A673 (cell line): Measurements from ENCODE around the gene DSCAML1. TPM values are rescaled to one million over a fixed set of nuclear protein-coding genes. Genes with fewer than 3 reads are reported as not detected.

Experiments used
- BruUV-seq: library from RNA; stranded (reverse); fragments of 400-500 nt; replicated peaks from 2 replicates; lab custom pipeline; 2021; lab: Mats Ljungman, UMichigan
- CTCF ChIA-PET: fragments of 300-600 bp; sonication (Branson Sonifier 250); formaldehyde crosslinking; loops from one replicate; lab custom pipeline; 2022; ENCODE audit warnings: antibody characterized with exemption; lab: Charles Lee
- POLR2A ChIA-PET: fragments of 300-600 bp; sonication (Branson Sonifier 250); formaldehyde crosslinking; loops from one replicate; lab custom pipeline; 2022; ENCODE audit warnings: antibody characterized with exemption; ENCODE audit not compliant: low non-redundant PET; lab: Charles Lee
- DNase-seq: peaks from one replicate; pipeline ENCODE4 v3.0.0-alpha.2; 2015; ENCODE audit warnings: low spot score
- H3K27ac ChIP-seq: fragments of 200-600 bp; sonication (generic); 2 replicates; pipeline ENCODE4 v1.5.1; 2016; ENCODE audit warnings: mixed run types, low read depth, mild to moderate bottlenecking, mixed read lengths, antibody characterized with exemption, low read length; ENCODE audit not compliant: poor library complexity, severe bottlenecking
- H3K27me3 ChIP-seq: fragments of 200-600 bp; sonication (generic); replicated peaks from 2 replicates; pipeline ENCODE4 v1.6.1; 2017; ENCODE audit warnings: mixed run types, low read depth, mild to moderate bottlenecking, mixed read lengths, antibody characterized with exemption, low read length; ENCODE audit not compliant: insufficient read depth, poor library complexity
- H3K36me3 ChIP-seq: fragments of 200-600 bp; sonication (generic); 2 replicates; pipeline ENCODE4 v1.6.1; 2016; ENCODE audit warnings: mixed run types, mild to moderate bottlenecking, mixed read lengths, antibody characterized with exemption, low read length; ENCODE audit not compliant: insufficient read depth, poor library complexity, severe bottlenecking
- H3K4me1 ChIP-seq: fragments of 200-600 bp; sonication (generic); 2 replicates; pipeline ENCODE4 v1.6.1; 2017; ENCODE audit warnings: mixed run types, mild to moderate bottlenecking, mixed read lengths, antibody characterized with exemption, low read length; ENCODE audit not compliant: insufficient read depth, poor library complexity, severe bottlenecking
- H3K4me3 ChIP-seq: fragments of 200-600 bp; sonication (generic); 2 replicates; pipeline ENCODE4 v1.5.1; 2016; ENCODE audit warnings: low read depth, mixed run types, mild to moderate bottlenecking, mixed read lengths, low read length; ENCODE audit not compliant: poor library complexity, severe bottlenecking
- H3K9me3 ChIP-seq: fragments of 200-600 bp; sonication (generic); 2 replicates; pipeline ENCODE4 v1.6.1; 2016; ENCODE audit warnings: mixed run types, low read depth, mild to moderate bottlenecking, mixed read lengths, antibody characterized with exemption, low read length; ENCODE audit not compliant: poor library complexity, severe bottlenecking
- CTCF ChIP-seq: fragments of 300-800, 200-600 bp; sonication (generic); conservative IDR thresholded peaks from 2 replicates; pipeline ENCODE4 v1.5.1; 2017; ENCODE audit warnings: low read depth, mild to moderate bottlenecking, antibody characterized with exemption, low read length, moderate library complexity, mixed read lengths
- EZH2 ChIP-seq: fragments of 200-600 bp; sonication (generic); IDR thresholded peaks from 2 replicates; pipeline ENCODE4 v1.6.1; 2017; ENCODE audit warnings: borderline replicate concordance, low read depth, mild to moderate bottlenecking, mixed read lengths, antibody characterized with exemption, low read length; ENCODE audit not compliant: poor library complexity, severe bottlenecking
- intact Hi-C: fragments of 100-400 bp; cut with micrococcal nuclease; formaldehyde crosslinking; loops from one replicate; pipeline ENCODE4 v1.10.0; 2022; ENCODE audit not compliant: unreplicated experiment
- total RNA-seq: library from RNA; stranded (reverse); gene quantifications from 2 replicates; pipeline ENCODE4 v1.2.3, GENCODE V29; 2021

DSCAML1 gene
- total RNA-seq, 1 experiment from 2014 or later: not detected

- Histone ChIP-seq H3K4me1 (no peaks in the 10 kb centered on the region), H3K36me3 (no peaks in the 10 kb centered on the region), H3K4me3 (no peak overlapping the region), H3K9me3 (no peaks in the 10 kb centered on the region), H3K27ac (no peak overlapping the region), H3K27me3 (peaks cover 3% of the 10 kb centered on the region)
- ChIA-PET CTCF (no interaction called here), POLR2A (interaction anchor here (0.9 kb wide), 1 partner anchor 51 kb away, joined by 3 read pairs; no protein-coding TSS in a partner anchor)
- TF ChIP-seq CTCF (no peak), EZH2 (no peak)
- intact Hi-C loops: no loop called here
- BruUV-seq: no TSS peak
- no peak for DNase-seq
Observed at GRCh38 chr11:117716521-117717440, 80.2 kb downstream of the DSCAML1 start.

GRCh38 chr11:117715801-117716200, 81.2 kb downstream of the DSCAML1 start:
- no peak for DNase-seq
- Histone ChIP-seq H3K4me1 (no peaks in the 10 kb centered on the region), H3K4me3 (no peak overlapping the region), H3K27ac (no peak overlapping the region), H3K36me3 (no peaks in the 10 kb centered on the region), H3K27me3 (peaks cover 6% of the 10 kb centered on the region), H3K9me3 (no peaks in the 10 kb centered on the region)
- no TSS peak for BruUV-seq
- TF ChIP-seq CTCF (no peak), EZH2 (no peak)
- intact Hi-C loops: no loop called here
- ChIA-PET CTCF (no interaction called here), POLR2A (no interaction called here)

GRCh38 chr11:117713538-117713991, 83.5 kb downstream of the DSCAML1 start:
- TF ChIP-seq EZH2: no peak
- TF ChIP-seq CTCF: no peak
- CTCF ChIA-PET: no interaction called here

More at GRCh38 chr11:117713538-117713991, 83.5 kb downstream of the DSCAML1 start:
- Histone ChIP-seq H3K4me3 (no peak overlapping the region), H3K4me1 (no peaks in the 10 kb centered on the region), H3K36me3 (no peaks in the 10 kb centered on the region), H3K27me3 (peaks cover 6% of the 10 kb centered on the region), H3K27ac (no peak overlapping the region), H3K9me3 (no peaks in the 10 kb centered on the region)
- intact Hi-C loops: no loop called here
- no TSS peak for BruUV-seq
- POLR2A ChIA-PET: no interaction called here
- DNase-seq: no peak
